Esophagus muscularis mucosa (tissue), 4 donors: ENCODE data around the gene CCDC9. TPM values are rescaled to one million over a fixed set of nuclear protein-coding genes. Genes with fewer than 3 reads are reported as not detected.

Experiments
- DNase-seq: peaks from one replicate; pipeline ENCODE4 v3.0.0-alpha.2; 2017; ENCODE audit errors: extremely low spot score
- H3K27ac ChIP-seq, 4 donors: fragments of 200-600 bp; sonication (generic); replicated peaks in 1 of 4; 1 replicate in 3 of 4; 2 replicates in 1 of 4; pipeline ENCODE4 v1.5.1; 2016 to 2019; ENCODE audit warnings: mild to moderate bottlenecking in 1 of 4
- H3K27me3 ChIP-seq, 4 donors: fragments of 200-600 bp; sonication (generic); one replicate each; pipeline versions ENCODE4 v1.5.1 to v1.6.0; 2016 to 2019
- H3K36me3 ChIP-seq, 4 donors: fragments of 200-600 bp; sonication (generic); one replicate each; pipeline ENCODE4 v1.5.1; 2016 to 2019
- H3K4me1 ChIP-seq, 4 donors: fragments of 200-600 bp; sonication (generic); one replicate each; pipeline ENCODE4 v1.5.1; 2016 to 2019
- H3K4me3 ChIP-seq, 4 donors: fragments of 200-600 bp; sonication (generic); 1 replicate in 2 of 4; 2 replicates in 2 of 4; pipeline ENCODE4 v1.5.1; 2016 to 2019; ENCODE audit warnings: mild to moderate bottlenecking in 4 of 4, moderate library complexity in 1 of 4
- H3K9me3 ChIP-seq, 4 donors: fragments of 200-600 bp; sonication (generic); 1 replicate in 3 of 4; 2 replicates in 1 of 4; pipeline ENCODE4 v1.5.1; 2016 to 2019
- EP300 ChIP-seq: sonication (generic); formaldehyde crosslinking; IDR thresholded peaks from one replicate; pipeline ENCODE4 v1.6.1; 2017; ENCODE audit warnings: antibody characterized with exemption
- POLR2A ChIP-seq: fragments of 450-650 bp; IDR thresholded peaks from one replicate; pipeline ENCODE4 v1.6.1; 2017; ENCODE audit warnings: antibody characterized with exemption, moderate library complexity, mild to moderate bottlenecking, low read depth
- POLR2AphosphoS5 ChIP-seq, 2 donors: sonication (generic); formaldehyde crosslinking; IDR thresholded peaks; one replicate each; pipeline ENCODE4 v1.6.1; 2017; ENCODE audit warnings: antibody characterized with exemption in 2 of 2
- WGBS: methylation state at CpG from one replicate; pipeline ENCODE4 v1.1.5; 2018; 5-methylcytosine and 5-hydroxymethylcytosine counted together
- intact Hi-C: fragments of 100-400 bp; cut with DNase I; formaldehyde crosslinking; loops from one replicate; pipeline ENCODE4 v1.15.1; 2023
- total RNA-seq, 4 donors: library from RNA; depleted of rRNA; stranded (reverse); fragments of >200 nt; gene quantifications; one replicate each; pipeline versions ENCODE4 v1.1.0 to v1.2.1, GENCODE V29; 2016
- TF ChIP-seq, protein P1 (sequence below), 3 experiments: fragments of 200-600 bp in 2 of 3; fragments of 450-650 bp in 1 of 3; sonication (generic) in 2 of 3; IDR thresholded peaks; one replicate each; pipeline ENCODE4 v1.5.1; 2017 to 2019; ENCODE audit warnings: antibody characterized with exemption in 3 of 3, mild to moderate bottlenecking in 2 of 3, moderate library complexity in 1 of 3

CCDC9 gene
- total RNA-seq, 4 donors from 2014 or later, result 22.4 to 30.6 (median 25.5) TPM

DNA sequence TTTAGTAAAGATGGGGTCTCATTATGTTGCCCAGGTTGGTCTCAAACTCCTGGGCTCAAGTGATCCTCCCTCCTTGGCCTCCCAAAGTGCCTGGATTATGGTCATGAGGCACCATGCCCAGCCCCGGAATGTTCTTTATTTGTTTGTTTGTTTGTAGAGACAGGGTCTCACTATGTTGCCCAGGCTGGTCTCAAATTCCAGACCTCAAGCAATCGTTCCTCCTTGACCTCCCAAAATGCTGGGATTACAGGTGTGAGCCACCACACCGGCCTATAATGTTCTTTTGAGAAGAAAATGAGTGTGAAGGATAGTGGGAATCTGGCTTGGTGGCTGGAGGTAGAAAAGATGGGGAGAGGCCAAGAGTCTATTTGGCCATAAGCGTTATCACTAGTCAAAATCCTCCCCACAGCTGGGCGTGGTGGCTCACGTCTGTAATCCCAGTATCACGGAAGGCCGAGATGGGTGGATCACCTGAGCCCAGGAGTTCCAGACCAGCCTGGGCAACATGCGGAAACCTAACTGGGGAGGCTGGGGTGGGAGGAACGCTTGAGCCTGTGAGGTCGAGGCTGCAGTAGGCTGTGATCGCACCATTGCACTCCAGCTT lies 20.2 kb upstream of the CCDC9 start:
- Histone ChIP-seq H3K27me3 (no peaks in the 10 kb centered on the region), H3K27ac (no peak overlapping the region), H3K9me3 (no peaks in the 10 kb centered on the region), H3K4me1 (peaks cover 26 to 41% (median 39%) of the 10 kb centered on the region in 4 donors), H3K36me3 (no peaks in the 10 kb centered on the region), H3K4me3 (no peak overlapping the region)
- DNase-seq, result no peak
- WGBS, result 92% methylated on average over 12 of the region's 12 CpGs
- intact Hi-C loops, result no loop called here
- TF ChIP-seq POLR2A (no peak), EP300 (no peak), POLR2AphosphoS5 (IDR thresholded peaks at IDR 0.05) (no peak)
- TF ChIP-seq, protein P1, sequence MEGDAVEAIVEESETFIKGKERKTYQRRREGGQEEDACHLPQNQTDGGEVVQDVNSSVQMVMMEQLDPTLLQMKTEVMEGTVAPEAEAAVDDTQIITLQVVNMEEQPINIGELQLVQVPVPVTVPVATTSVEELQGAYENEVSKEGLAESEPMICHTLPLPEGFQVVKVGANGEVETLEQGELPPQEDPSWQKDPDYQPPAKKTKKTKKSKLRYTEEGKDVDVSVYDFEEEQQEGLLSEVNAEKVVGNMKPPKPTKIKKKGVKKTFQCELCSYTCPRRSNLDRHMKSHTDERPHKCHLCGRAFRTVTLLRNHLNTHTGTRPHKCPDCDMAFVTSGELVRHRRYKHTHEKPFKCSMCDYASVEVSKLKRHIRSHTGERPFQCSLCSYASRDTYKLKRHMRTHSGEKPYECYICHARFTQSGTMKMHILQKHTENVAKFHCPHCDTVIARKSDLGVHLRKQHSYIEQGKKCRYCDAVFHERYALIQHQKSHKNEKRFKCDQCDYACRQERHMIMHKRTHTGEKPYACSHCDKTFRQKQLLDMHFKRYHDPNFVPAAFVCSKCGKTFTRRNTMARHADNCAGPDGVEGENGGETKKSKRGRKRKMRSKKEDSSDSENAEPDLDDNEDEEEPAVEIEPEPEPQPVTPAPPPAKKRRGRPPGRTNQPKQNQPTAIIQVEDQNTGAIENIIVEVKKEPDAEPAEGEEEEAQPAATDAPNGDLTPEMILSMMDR (IDR thresholded peaks at IDR 0.05), result no peak

DNA sequence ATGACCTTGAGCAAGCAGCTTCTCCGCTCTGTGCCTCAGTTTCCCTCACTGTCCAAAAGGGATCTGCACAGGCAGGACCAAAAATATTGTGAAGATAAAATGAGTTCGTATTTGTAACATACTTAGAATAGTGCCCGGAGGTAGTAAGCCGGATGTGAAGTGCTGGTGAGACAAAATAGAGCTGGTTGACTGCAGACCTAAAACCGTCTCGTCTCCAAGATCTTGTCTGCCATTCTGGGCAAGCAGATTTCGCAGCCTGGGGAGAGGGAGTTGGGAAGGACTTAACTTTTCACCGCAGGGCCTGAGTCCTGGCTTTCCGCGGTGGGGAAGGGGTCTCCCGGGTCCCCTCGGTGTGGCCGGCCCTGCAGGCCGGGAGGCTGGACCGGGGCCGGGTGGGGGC lies 17.2 kb upstream of the CCDC9 start:
- H3K36me3 ChIP-seq, result no peaks in the 10 kb centered on the region
- 14% methylated on average over 10 of the region's 16 CpGs for WGBS
- H3K27me3 ChIP-seq, result no peaks in the 10 kb centered on the region
- no peak for DNase-seq
- no peaks in the 10 kb centered on the region for H3K9me3 ChIP-seq
- intact Hi-C loops, result no loop called here
- peak overlapping the region in 3 of 4 donors; percentile 49 to 62 (median 57) for H3K27ac ChIP-seq
- no peak for TF ChIP-seq EP300
- no peak for TF ChIP-seq POLR2AphosphoS5 (IDR thresholded peaks at IDR 0.05)
- TF ChIP-seq POLR2A, result no peak
- TF ChIP-seq, protein P1 (IDR thresholded peaks at IDR 0.05), result no peak
- H3K4me3 ChIP-seq, result peak overlapping the region; percentile 46 to 58 (median 51)
- H3K4me1 ChIP-seq, result peaks cover 28 to 48% (median 43%) of the 10 kb centered on the region in 4 donors

DNA sequence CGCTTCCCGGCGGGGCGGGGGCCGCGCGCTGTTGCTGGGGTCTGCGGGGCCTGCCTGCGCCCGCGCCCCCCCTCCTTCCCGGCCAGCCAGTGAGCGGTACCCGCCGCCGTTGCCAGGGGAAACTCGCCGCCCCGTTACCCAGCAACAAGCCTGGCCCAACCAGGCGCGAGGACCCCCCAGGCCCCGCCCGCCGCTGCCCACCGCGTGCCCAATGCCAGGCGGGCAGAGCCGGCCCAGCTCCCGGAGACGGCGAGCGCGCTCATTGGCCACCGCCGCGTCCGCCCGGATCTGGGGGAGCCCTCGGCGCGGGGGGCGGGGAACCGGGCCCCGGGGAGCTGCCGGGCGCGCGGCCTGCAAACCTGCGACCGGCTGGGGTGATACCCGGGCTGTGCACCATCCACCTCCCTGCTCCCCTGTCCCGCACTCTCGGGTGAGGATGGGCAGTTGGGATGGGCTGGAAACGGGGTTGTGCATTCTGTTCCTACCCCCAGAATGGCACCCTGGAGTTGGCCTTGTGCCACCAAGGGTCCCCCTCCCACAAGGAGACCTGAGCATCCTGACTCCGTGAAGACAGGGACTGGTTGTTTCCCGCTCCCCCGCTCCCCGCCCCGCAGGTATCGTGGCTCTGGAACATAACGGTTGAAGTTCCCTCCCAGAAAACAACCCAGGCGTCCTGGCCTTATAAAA lies 16.6 kb upstream of the CCDC9 start:
- intact Hi-C loops, result no loop called here
- no peak for DNase-seq

DNA sequence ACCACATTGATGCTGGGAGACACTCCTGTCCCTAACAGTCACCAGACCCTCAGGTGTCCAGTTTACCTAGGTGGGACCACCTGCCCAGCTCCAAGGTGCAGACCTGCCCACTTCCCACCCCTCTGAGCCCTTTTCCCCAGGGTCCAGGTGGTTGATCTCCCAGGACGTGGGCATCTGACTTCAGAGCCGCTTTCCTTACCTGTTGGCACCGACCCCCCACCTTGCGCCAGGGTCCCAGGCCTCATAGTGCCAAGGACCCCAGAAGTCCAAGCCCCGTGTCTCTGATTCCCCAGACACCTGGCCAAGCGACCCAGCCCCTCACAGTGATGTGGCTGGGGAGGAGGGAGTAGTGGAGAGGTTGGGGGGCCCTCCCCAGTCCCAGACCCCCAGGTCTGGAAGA lies 15.8 kb upstream of the CCDC9 start:
- TF ChIP-seq POLR2AphosphoS5 (IDR thresholded peaks at IDR 0.05) (no peak), POLR2A (no peak), EP300 (no peak)
- TF ChIP-seq, protein P1 (IDR thresholded peaks at IDR 0.05), result no peak
- Histone ChIP-seq H3K27ac (peak overlapping the region in 1 of 4 donors; percentile 28), H3K9me3 (no peaks in the 10 kb centered on the region), H3K4me3 (no peak overlapping the region), H3K4me1 (peaks cover 33 to 54% (median 49%) of the 10 kb centered on the region in 4 donors), H3K36me3 (no peaks in the 10 kb centered on the region), H3K27me3 (no peaks in the 10 kb centered on the region)
- intact Hi-C loops, result no loop called here
- WGBS, result no CpG with 5 or more reads among the region's 6 CpGs
- DNase-seq, result no peak

More for the DNA sequence above, 16.6 kb upstream of the CCDC9 start:
- H3K9me3 ChIP-seq, result no peaks in the 10 kb centered on the region
- H3K36me3 ChIP-seq, result no peaks in the 10 kb centered on the region
- H3K27ac ChIP-seq, result peak overlapping the region in 3 of 4 donors; percentile 49 to 62 (median 57)
- peaks cover 33 to 54% (median 48%) of the 10 kb centered on the region in 4 donors for H3K4me1 ChIP-seq
- WGBS, result 0% methylated on average over 7 of the region's 62 CpGs
- no peaks in the 10 kb centered on the region for H3K27me3 ChIP-seq
- no peak for TF ChIP-seq POLR2A
- no peak for TF ChIP-seq EP300
- TF ChIP-seq, protein P1 (IDR thresholded peaks at IDR 0.05), result no peak
- TF ChIP-seq POLR2AphosphoS5 (IDR thresholded peaks at IDR 0.05), result no peak
- peak overlapping the region; percentile 46 to 58 (median 51) for H3K4me3 ChIP-seq
